Skeletal muscle satellite cell (primary cell): Measurements from ENCODE around the gene PARN.
"Not testable (repeated sequence)": the region's sequence is repeated elsewhere in the genome, so short reads cannot be mapped to it uniquely, and the experiment has no call there.

Experiments used
- H3K27me3 ChIP-seq: 2 replicates; pipeline ENCODE4 v1.7.0; 2013; ENCODE audit warnings: low read length; ENCODE audit not compliant: control insufficient read depth, insufficient read depth
- H3K36me3 ChIP-seq: 2 replicates; pipeline ENCODE4 v1.7.0; 2013; ENCODE audit warnings: mild to moderate bottlenecking, control low read depth, low read length; ENCODE audit not compliant: insufficient read depth
- H3K4me1 ChIP-seq: 2 replicates; pipeline ENCODE4 v1.7.0; 2013; ENCODE audit warnings: low read length; ENCODE audit not compliant: control insufficient read depth, insufficient read depth
- H3K4me2 ChIP-seq: 2 replicates; pipeline ENCODE4 v1.7.0; 2013; ENCODE audit warnings: mild to moderate bottlenecking, low read length
- H3K4me3 ChIP-seq: 2 replicates; pipeline ENCODE4 v1.7.0; 2013; ENCODE audit warnings: low read length
- H3K9ac ChIP-seq: 2 replicates; pipeline ENCODE4 v1.7.0; 2013; ENCODE audit warnings: mild to moderate bottlenecking, low read depth, low read length, moderate library complexity
- H3K9me3 ChIP-seq: replicated peaks from 2 replicates; pipeline ENCODE4 v1.7.0; 2013; ENCODE audit warnings: mild to moderate bottlenecking, control low read depth, low read length

The PARN gene

GRCh38 chr16:14436401-14436955, 193.6 kb downstream of the PARN start:
- Histone ChIP-seq H3K9ac (no peak overlapping the region), H3K4me3 (no peak overlapping the region), H3K36me3 (no peaks in the 10 kb centered on the region), H3K9me3 (no peaks in the 10 kb centered on the region), H3K27me3 (no peaks in the 10 kb centered on the region), H3K4me2 (peak overlapping the region; percentile 40), H3K4me1 (peaks cover 13% of the 10 kb centered on the region)

GRCh38 chr16:14434860-14435259, 195.2 kb downstream of the PARN start:
- Histone ChIP-seq H3K9me3 (no peaks in the 10 kb centered on the region), H3K36me3 (no peaks in the 10 kb centered on the region), H3K9ac (no peak overlapping the region), H3K4me1 (peaks cover 6% of the 10 kb centered on the region), H3K4me2 (no peak overlapping the region), H3K4me3 (no peak overlapping the region), H3K27me3 (no peaks in the 10 kb centered on the region)

- H3K4me2 ChIP-seq, H3K27me3 ChIP-seq, H3K9ac ChIP-seq, H3K9me3 ChIP-seq, H3K4me3 ChIP-seq, H3K36me3 ChIP-seq, H3K4me1 ChIP-seq: not testable (repeated sequence)
Observed at GRCh38 chr16:14428971-14429637, 201.0 kb downstream of the PARN start.

GRCh38 chr16:14428043-14428442, 202.0 kb downstream of the PARN start:
- no peaks in the 10 kb centered on the region for H3K27me3 ChIP-seq
- no peak overlapping the region for H3K4me3 ChIP-seq
- H3K9me3 ChIP-seq: no peaks in the 10 kb centered on the region
- H3K36me3 ChIP-seq: no peaks in the 10 kb centered on the region
- no peak overlapping the region for H3K9ac ChIP-seq
- no peaks in the 10 kb centered on the region for H3K4me1 ChIP-seq
- H3K4me2 ChIP-seq: no peak overlapping the region

- Histone ChIP-seq H3K4me1 (no peaks in the 10 kb centered on the region), H3K4me2 (no peak overlapping the region), H3K27me3 (no peaks in the 10 kb centered on the region), H3K36me3 (no peaks in the 10 kb centered on the region), H3K4me3 (no peak overlapping the region), H3K9me3 (no peaks in the 10 kb centered on the region), H3K9ac (no peak overlapping the region)
Observed at GRCh38 chr16:14427371-14427948, 202.6 kb downstream of the PARN start.

- H3K4me2 ChIP-seq: no peak overlapping the region
- H3K27me3 ChIP-seq: no peaks in the 10 kb centered on the region
- H3K9me3 ChIP-seq: no peaks in the 10 kb centered on the region
- no peak overlapping the region for H3K9ac ChIP-seq
- H3K4me1 ChIP-seq: no peaks in the 10 kb centered on the region
- no peak overlapping the region for H3K4me3 ChIP-seq
- H3K36me3 ChIP-seq: no peaks in the 10 kb centered on the region
Observed at GRCh38 chr16:14424595-14424994, 205.5 kb downstream of the PARN start.

- Histone ChIP-seq H3K4me1 (no peaks in the 10 kb centered on the region), H3K4me2 (no peak overlapping the region), H3K9ac (no peak overlapping the region), H3K4me3 (no peak overlapping the region), H3K36me3 (no peaks in the 10 kb centered on the region), H3K9me3 (no peaks in the 10 kb centered on the region), H3K27me3 (no peaks in the 10 kb centered on the region)
Observed at GRCh38 chr16:14423344-14423743, 206.7 kb downstream of the PARN start.

GRCh38 chr16:14420721-14421488, 209.2 kb downstream of the PARN start:
- Histone ChIP-seq H3K27me3 (no peaks in the 10 kb centered on the region), H3K9ac (no peak overlapping the region), H3K36me3 (no peaks in the 10 kb centered on the region), H3K4me2 (no peak overlapping the region), H3K9me3 (no peaks in the 10 kb centered on the region), H3K4me1 (no peaks in the 10 kb centered on the region), H3K4me3 (no peak overlapping the region)

GRCh38 chr16:14420243-14420642, 209.8 kb downstream of the PARN start:
- not testable (repeated sequence) for H3K27me3 ChIP-seq, H3K4me1 ChIP-seq, H3K4me2 ChIP-seq, H3K9me3 ChIP-seq, H3K36me3 ChIP-seq, H3K9ac ChIP-seq, H3K4me3 ChIP-seq

- Histone ChIP-seq H3K27me3 (no peaks in the 10 kb centered on the region), H3K9ac (no peak overlapping the region), H3K36me3 (no peaks in the 10 kb centered on the region), H3K4me3 (no peak overlapping the region), H3K4me1 (no peaks in the 10 kb centered on the region), H3K4me2 (no peak overlapping the region), H3K9me3 (no peaks in the 10 kb centered on the region)
Observed at GRCh38 chr16:14419817-14420216, 210.2 kb downstream of the PARN start.

GRCh38 chr16:14418795-14419225, 211.2 kb downstream of the PARN start:
- H3K4me1 ChIP-seq: no peaks in the 10 kb centered on the region
- no peaks in the 10 kb centered on the region for H3K27me3 ChIP-seq
- H3K9ac ChIP-seq: no peak overlapping the region
- no peak overlapping the region for H3K4me2 ChIP-seq
- no peaks in the 10 kb centered on the region for H3K9me3 ChIP-seq
- H3K36me3 ChIP-seq: no peaks in the 10 kb centered on the region
- no peak overlapping the region for H3K4me3 ChIP-seq
